HG02623 (cell line): Measurements from ENCODE around the gene ACTR8.

Source experiments
- ATAC-seq: cut with Tn5 transposase; IDR thresholded peaks from one replicate; pipeline ENCODE4 v1.9.1; 2021; ENCODE audit warnings: moderate library complexity; ENCODE audit not compliant: unreplicated experiment

The ACTR8 gene

DNA sequence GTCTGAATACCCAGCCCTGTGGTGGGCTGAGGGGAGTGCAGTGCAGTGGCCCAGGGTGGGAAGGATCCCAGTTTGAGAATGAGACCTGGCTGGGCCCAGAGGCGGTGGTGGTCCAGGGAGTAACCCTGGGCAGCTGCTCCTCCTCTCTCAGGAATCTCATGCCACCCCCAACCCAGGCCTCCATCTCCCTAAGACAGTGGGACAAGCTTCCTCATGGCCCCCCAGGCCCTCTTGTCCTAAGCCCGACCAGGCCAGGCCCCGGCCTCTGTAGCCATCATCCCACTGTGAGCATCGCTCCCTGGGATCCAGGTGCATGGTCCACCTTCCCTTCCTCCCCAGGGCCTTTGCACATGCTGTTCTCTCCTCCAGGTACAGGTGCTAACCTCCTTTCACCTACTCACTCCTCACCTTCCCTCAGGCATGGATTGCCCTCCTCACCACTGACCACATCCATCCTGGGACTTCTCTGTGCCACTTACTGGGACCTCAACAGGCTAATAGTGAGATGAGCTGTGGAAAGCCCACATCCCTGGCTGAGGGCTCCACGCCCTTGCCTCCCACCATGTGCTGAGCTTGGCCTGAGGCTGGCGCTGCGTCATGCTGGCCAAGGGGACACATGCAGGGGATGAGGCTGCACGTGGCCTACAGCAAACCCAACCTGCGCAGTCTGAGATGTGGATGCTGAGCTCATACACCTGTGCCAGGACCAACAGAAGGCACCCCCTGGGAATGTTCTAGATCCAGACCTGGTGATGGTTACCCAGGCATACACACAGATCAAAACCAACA lies 45.7 kb downstream of the ACTR8 start:
- ATAC-seq: no peak

DNA sequence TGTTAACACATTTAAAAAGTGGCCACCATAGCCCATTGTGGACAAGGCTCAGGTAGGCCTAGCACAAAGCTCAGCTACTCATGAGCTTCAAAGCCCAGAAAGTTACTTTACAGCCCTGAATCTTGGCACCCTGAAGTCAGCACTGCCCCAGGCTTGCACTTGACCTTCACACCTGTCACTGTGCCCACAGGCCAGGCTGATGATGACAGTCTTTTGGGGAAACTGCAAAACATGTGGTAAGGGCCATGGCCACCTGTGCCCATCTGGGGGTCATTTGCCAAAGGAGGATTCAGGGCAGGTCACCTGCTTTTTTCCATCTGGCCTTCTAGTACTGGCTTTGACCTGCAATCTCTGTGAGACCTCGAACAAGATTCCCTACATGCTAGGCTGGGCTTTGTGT lies 46.7 kb downstream of the ACTR8 start:
- no peak for ATAC-seq

- no peak for ATAC-seq
Measured at GRCh38 chr3:53834429-53835095, 47.4 kb downstream of the ACTR8 start.

GRCh38 chr3:53833700-53834099 lies 48.3 kb downstream of the ACTR8 start:
- ATAC-seq: no peak

GRCh38 chr3:53833053-53833645 lies 48.8 kb downstream of the ACTR8 start:
- ATAC-seq: no peak

- no peak for ATAC-seq
Measured at GRCh38 chr3:53830944-53831343, 51.0 kb downstream of the ACTR8 start.

- no peak for ATAC-seq
Measured at GRCh38 chr3:53829605-53830004, 52.3 kb downstream of the ACTR8 start.

- no peak for ATAC-seq
Measured at GRCh38 chr3:53828581-53828980, 53.4 kb downstream of the ACTR8 start.

DNA sequence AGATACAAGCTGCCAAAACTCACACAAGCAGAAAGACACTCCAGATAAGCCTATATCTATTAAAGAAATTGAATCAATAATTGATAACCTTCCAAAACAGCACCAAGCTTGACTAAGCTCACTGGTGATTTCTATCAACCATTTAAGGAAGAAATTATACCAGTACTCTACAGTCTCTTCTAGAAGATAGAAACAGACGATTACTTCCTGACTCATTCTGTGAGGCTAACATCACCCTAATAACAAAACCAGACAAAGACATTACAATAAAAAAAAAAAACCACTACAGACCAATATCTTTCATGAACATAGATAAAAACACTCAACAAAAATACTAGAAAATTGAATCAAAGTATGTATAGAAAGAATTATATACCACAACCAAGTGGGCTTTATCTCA lies 55.9 kb downstream of the ACTR8 start:
- ATAC-seq: no peak

- no peak for ATAC-seq
Measured at GRCh38 chr3:53824795-53825194, 57.2 kb downstream of the ACTR8 start.

DNA sequence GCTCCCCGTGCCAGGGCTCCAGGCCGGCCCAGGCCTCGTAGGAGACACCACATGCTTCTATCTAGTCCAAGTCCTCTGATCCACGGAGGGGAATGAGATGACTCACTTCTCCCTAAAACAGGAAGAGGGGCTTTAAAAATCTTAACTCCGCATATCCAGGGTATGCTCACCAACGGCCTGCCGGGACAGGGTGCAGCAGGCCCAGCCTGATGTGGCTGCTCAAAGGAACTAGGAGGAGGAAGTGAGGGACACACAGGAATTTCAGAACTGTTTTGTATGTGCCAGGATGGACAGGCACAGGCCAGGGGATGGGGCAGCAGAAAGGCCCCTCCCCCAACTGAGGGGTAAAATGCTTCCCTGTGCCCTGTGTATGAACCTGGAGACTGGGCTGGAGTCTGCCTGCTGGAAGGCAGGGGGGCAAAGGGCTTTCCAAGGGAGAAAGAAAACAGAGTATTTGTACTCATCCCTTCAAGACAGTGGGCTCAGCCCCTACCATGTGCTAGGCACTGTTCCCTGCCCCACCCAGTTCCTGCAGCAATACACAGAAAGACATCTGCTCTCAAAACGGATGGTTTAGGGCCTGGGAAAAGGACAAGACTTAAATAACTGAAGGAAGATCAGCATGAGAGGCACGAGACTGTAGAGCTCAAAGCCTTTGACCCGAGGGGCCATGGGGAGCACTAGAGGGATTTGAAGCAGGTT lies 57.8 kb downstream of the ACTR8 start:
- ATAC-seq: no peak

DNA sequence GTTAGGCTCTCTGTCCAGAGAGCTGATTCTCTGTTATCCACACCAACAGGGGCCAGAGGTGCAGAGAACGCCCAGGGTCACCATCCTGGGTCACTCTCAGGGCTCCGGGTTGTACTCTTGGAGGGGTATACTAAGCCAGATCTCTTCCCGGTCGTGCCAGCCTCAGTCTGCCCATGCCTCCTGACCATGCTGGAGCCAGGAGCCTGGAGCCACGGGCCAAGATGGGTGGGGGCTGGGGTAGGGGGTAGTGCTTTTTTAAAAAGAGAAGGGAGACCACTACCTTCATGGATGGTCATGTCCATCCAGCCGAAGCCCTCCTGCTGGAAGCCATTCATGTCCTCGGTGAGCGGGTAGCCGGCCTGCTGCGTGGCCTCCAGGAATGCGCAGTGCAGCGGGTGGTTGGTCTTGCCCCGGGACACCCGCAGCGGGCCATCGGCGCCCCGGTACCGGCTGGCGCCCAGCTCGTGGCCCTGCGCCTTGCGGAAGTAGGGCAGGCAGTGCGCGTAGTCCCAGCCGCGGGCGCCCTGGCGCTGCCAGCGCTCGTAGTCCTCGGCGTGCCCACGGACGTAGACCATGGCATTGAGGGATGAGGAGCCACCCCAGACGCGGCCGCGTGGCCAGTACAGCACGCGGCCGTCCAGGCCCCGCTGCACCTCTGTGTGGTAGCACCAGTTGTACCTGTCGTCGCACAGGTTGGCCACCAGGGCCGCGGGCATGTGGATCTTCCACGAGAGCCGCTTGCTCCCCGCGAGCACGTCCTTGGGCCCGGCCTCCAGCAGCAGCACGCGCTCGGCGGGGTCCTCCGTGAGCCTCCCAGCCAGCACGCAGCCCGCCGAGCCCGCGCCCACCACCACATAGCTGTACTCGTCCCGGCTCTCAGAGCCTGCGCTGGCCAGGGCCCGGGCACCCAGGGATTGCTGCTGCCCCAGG lies 58.7 kb downstream of the ACTR8 start:
- ATAC-seq: no peak

GRCh38 chr3:53822331-53822741 lies 59.6 kb downstream of the ACTR8 start:
- no peak for ATAC-seq

DNA sequence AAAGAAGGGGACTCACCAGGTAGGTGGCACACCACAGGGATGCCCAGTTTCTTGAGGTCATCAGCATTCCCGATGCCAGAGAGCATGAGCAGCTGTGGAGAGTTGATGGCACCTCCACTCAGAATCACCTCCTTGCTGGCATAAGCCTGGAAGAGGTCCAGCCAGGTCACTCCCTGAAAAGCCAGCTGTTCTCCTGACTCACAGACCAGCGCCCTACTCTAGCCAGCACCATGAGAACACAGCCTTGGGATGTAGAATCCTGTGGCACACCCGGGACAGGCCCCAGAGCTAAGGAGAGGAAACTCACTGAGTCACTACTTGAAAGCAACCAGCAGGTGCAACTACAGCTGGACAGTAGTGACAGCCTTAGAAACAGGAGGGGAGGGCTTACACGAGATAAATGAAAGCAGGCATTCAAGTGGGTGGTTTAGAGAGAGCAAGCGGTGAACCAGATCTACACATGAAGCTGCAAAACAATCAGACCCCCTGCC lies 60.3 kb downstream of the ACTR8 start:
- ATAC-seq: no peak

DNA sequence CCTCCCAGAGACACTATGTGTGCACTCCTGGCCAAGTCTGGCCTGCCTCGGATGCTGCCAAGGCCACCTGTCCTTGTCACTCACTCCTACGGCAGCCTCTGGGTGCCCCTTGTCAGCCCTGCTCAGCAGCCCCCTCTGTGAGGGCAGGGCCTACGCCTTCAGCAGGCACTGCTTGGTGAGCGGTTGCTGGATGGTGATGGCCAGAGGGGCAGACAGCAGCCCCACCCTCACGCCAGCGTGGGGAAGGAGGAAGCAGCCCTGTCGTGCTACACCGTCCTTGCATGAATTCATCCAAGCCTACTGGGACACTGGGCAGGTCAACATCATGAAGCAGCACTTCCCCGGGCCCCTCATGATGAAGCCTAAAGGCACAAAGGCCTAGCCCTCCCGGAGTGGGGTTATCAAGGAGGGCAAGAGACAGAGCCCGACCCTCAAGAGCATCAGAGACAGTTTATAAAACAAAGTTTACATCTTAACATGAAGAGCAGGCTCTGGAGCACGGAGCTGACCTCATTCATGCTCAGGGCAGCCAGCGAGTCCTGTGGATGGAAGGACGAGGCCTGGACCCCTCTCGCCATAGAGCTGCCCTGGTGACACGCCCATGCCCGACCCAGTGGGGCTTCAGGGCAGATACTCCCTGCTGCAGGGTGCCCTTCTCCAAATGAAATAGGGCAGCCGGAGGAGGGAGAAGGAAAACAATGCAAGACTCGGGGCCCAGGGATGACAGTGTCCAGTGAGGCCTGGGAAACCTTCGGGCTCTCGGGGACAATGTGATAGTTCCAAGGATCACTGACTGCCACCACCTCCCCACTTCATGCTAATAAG lies 61.0 kb downstream of the ACTR8 start:
- no peak for ATAC-seq

DNA sequence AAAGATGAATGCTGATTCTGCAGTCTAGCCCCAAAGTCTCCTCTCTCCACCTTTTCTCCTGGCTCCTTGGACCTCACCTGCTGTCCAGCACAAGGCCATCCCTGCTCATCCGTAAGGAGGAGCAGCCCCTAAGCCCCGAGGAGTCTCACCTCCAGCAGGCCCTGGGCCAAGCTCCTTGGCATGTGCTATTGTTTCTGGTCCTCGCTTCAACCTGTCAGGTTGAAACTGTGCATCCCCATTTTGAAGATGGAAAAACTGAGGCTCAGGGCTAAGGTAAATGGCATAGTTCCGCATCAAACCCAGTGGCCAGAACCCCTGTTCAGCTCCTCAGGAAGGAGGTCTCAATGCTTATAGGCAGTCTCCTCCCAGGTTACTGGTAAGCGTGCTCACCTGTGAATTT lies 61.9 kb downstream of the ACTR8 start:
- ATAC-seq: no peak

GRCh38 chr3:53819163-53819868 lies 62.6 kb downstream of the ACTR8 start:
- no peak for ATAC-seq

DNA sequence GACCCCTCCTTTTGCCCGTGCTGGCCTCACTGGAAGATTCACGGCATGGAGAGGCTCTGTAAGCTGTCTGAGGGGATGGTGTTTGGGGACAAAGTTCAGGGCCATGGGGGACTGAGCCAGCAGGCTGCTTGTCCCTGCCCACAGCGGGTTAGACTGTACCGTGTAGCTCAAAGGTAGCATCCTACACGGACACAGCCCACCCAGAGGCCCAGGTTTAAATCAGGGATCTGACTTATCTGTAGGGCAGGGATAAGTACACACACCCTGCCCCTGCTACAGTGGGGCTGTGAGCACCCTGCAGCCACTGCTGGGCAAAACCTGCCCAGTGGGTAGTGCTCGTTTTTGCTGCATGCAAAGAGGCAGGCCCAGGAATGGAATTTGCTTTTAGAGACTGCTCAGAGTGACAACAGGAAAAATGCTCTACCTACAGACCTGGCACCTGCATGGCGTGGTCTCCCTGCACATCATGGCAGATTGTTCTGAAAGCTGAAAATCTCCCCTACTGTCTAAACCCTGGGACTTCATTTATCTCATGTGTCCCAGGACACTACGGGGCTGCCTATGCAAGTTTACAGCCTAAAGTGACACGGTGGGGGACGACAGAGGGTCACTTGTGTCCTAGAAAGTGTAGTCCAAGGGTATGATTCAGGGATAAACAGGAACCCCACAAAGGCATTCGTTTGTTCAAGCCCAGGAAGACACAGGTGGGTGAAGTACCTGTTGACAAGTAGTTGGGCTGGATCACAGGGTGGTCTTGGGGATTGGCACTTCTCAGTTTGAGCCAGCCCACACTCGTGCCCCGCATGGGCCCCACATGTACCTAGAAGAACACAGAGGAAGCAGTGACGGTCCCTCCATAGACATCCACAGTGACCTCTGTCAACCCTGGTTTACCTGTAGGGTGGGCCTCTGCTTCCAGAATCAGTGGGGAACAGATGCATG lies 63.5 kb downstream of the ACTR8 start:
- no peak for ATAC-seq
